ENCODE results near the gene PTAFR.

PTAFR gene

GRCh38 chr1:28114844-28115243 is 61.6 kb downstream of the PTAFR start:
- no peak overlapping the region for H3K27ac Mint-ChIP-seq (ENCODE audit: low read depth)
- no peak for ATAC-seq (replicated peaks; ENCODE audit: extremely low read depth, poor library complexity, severe bottlenecking)
- H3K9me3 Mint-ChIP-seq, result peaks cover 5% of the 10 kb centered on the region
- DNase-seq (ENCODE audit: low spot score in 2 of 2), result no peak
- H3K27me3 Mint-ChIP-seq, result no peaks in the 10 kb centered on the region
- peaks cover 10% of the 10 kb centered on the region for H3K4me1 Mint-ChIP-seq
- H3K36me3 Mint-ChIP-seq (ENCODE audit: insufficient read depth), result no peaks in the 10 kb centered on the region
- no peak overlapping the region for H3K4me3 Mint-ChIP-seq

GRCh38 chr1:28113242-28113572 is 63.3 kb downstream of the PTAFR start:
- no peak for ATAC-seq (replicated peaks; ENCODE audit: extremely low read depth, poor library complexity, severe bottlenecking)
- no peak overlapping the region for H3K4me3 Mint-ChIP-seq
- no peaks in the 10 kb centered on the region for H3K27me3 Mint-ChIP-seq
- H3K9me3 Mint-ChIP-seq, result peaks cover 5% of the 10 kb centered on the region
- no peaks in the 10 kb centered on the region for H3K36me3 Mint-ChIP-seq (ENCODE audit: insufficient read depth)
- H3K27ac Mint-ChIP-seq (ENCODE audit: low read depth), result no peak overlapping the region
- H3K4me1 Mint-ChIP-seq, result peaks cover 10% of the 10 kb centered on the region
- DNase-seq (ENCODE audit: low spot score in 2 of 2), result no peak

- no peak overlapping the region for H3K4me3 Mint-ChIP-seq
- H3K9me3 Mint-ChIP-seq, result peaks cover 5% of the 10 kb centered on the region
- H3K27me3 Mint-ChIP-seq, result no peaks in the 10 kb centered on the region
- ATAC-seq (replicated peaks; ENCODE audit: extremely low read depth, poor library complexity, severe bottlenecking) (no peak), DNase-seq (ENCODE audit: low spot score in 2 of 2) (no peak)
- H3K27ac Mint-ChIP-seq (ENCODE audit: low read depth), result no peak overlapping the region
- no peaks in the 10 kb centered on the region for H3K36me3 Mint-ChIP-seq (ENCODE audit: insufficient read depth)
- peaks cover 10% of the 10 kb centered on the region for H3K4me1 Mint-ChIP-seq
These were observed 63.9 kb downstream of the PTAFR start for GRCh38 chr1:28112388-28113241.

GRCh38 chr1:28111157-28111556 is 65.3 kb downstream of the PTAFR start:
- Mint-ChIP-seq H3K36me3 (ENCODE audit: insufficient read depth) (no peaks in the 10 kb centered on the region), H3K27me3 (no peaks in the 10 kb centered on the region), H3K4me3 (no peak overlapping the region), H3K27ac (ENCODE audit: low read depth) (no peak overlapping the region), H3K9me3 (peaks cover 5% of the 10 kb centered on the region), H3K4me1 (peaks cover 10% of the 10 kb centered on the region)
- ATAC-seq (replicated peaks; ENCODE audit: extremely low read depth, poor library complexity, severe bottlenecking) (peak; percentile 36), DNase-seq (ENCODE audit: low spot score in 2 of 2) (no peak)

GRCh38 chr1:28110555-28110954 is 65.9 kb downstream of the PTAFR start:
- Mint-ChIP-seq H3K27ac (ENCODE audit: low read depth) (no peak overlapping the region), H3K4me3 (no peak overlapping the region), H3K9me3 (peaks cover 5% of the 10 kb centered on the region), H3K4me1 (peaks cover 9% of the 10 kb centered on the region), H3K27me3 (no peaks in the 10 kb centered on the region), H3K36me3 (ENCODE audit: insufficient read depth) (no peaks in the 10 kb centered on the region)
- DNase-seq (ENCODE audit: low spot score in 2 of 2) (no peak), ATAC-seq (replicated peaks; ENCODE audit: extremely low read depth, poor library complexity, severe bottlenecking) (no peak)

GRCh38 chr1:28109639-28110038 is 66.9 kb downstream of the PTAFR start:
- Mint-ChIP-seq H3K27ac (ENCODE audit: low read depth) (no peak overlapping the region), H3K4me3 (no peak overlapping the region), H3K9me3 (peaks cover 5% of the 10 kb centered on the region), H3K36me3 (ENCODE audit: insufficient read depth) (no peaks in the 10 kb centered on the region), H3K4me1 (peaks cover 4% of the 10 kb centered on the region), H3K27me3 (no peaks in the 10 kb centered on the region)
- no peak for DNase-seq (ENCODE audit: low spot score in 2 of 2)
- no peak for ATAC-seq (replicated peaks; ENCODE audit: extremely low read depth, poor library complexity, severe bottlenecking)

GRCh38 chr1:28108001-28108400 is 68.5 kb downstream of the PTAFR start:
- no peak for ATAC-seq (replicated peaks; ENCODE audit: extremely low read depth, poor library complexity, severe bottlenecking)
- H3K27ac Mint-ChIP-seq (ENCODE audit: low read depth), result no peak overlapping the region
- DNase-seq (ENCODE audit: low spot score in 2 of 2), result no peak
- peaks cover 4% of the 10 kb centered on the region for H3K4me1 Mint-ChIP-seq
- no peaks in the 10 kb centered on the region for H3K27me3 Mint-ChIP-seq
- H3K9me3 Mint-ChIP-seq, result peaks cover 5% of the 10 kb centered on the region
- H3K36me3 Mint-ChIP-seq (ENCODE audit: insufficient read depth), result no peaks in the 10 kb centered on the region
- H3K4me3 Mint-ChIP-seq, result no peak overlapping the region

GRCh38 chr1:28104866-28105467 is 71.5 kb downstream of the PTAFR start:
- H3K4me1 Mint-ChIP-seq, result no peaks in the 10 kb centered on the region
- H3K4me3 Mint-ChIP-seq, result no peak overlapping the region
- no peaks in the 10 kb centered on the region for H3K36me3 Mint-ChIP-seq (ENCODE audit: insufficient read depth)
- no peak overlapping the region for H3K27ac Mint-ChIP-seq (ENCODE audit: low read depth)
- H3K9me3 Mint-ChIP-seq, result no peaks in the 10 kb centered on the region
- no peak for DNase-seq (ENCODE audit: low spot score in 2 of 2)
- H3K27me3 Mint-ChIP-seq, result no peaks in the 10 kb centered on the region
- ATAC-seq (replicated peaks; ENCODE audit: extremely low read depth, poor library complexity, severe bottlenecking), result no peak

GRCh38 chr1:28102189-28102588 is 74.3 kb downstream of the PTAFR start:
- Mint-ChIP-seq H3K36me3 (ENCODE audit: insufficient read depth) (no peaks in the 10 kb centered on the region), H3K4me1 (no peaks in the 10 kb centered on the region), H3K27ac (ENCODE audit: low read depth) (no peak overlapping the region), H3K27me3 (no peaks in the 10 kb centered on the region), H3K4me3 (no peak overlapping the region), H3K9me3 (no peaks in the 10 kb centered on the region)
- no peak for ATAC-seq (replicated peaks; ENCODE audit: extremely low read depth, poor library complexity, severe bottlenecking)
- DNase-seq (ENCODE audit: low spot score in 2 of 2), result no peak

GRCh38 chr1:28099050-28099769 is 77.3 kb downstream of the PTAFR start:
- Mint-ChIP-seq H3K36me3 (ENCODE audit: insufficient read depth) (no peaks in the 10 kb centered on the region), H3K27ac (ENCODE audit: low read depth) (no peak overlapping the region)

More at GRCh38 chr1:28099050-28099769, 77.3 kb downstream of the PTAFR start:
- Mint-ChIP-seq H3K9me3 (no peaks in the 10 kb centered on the region), H3K4me1 (no peaks in the 10 kb centered on the region), H3K27me3 (no peaks in the 10 kb centered on the region), H3K4me3 (no peak overlapping the region)
- no peak for DNase-seq (ENCODE audit: low spot score in 2 of 2)
- no peak for ATAC-seq (replicated peaks; ENCODE audit: extremely low read depth, poor library complexity, severe bottlenecking)

All from central memory CD8-positive, alpha-beta T cell (primary cell).